Measurements from ENCODE around the gene SLC27A4. TPM values are rescaled to one million over a fixed set of nuclear protein-coding genes. Genes with fewer than 3 reads are reported as not detected.

Gene SLC27A4
- total and polyA plus RNA-seq, 2 of the 13 experiments (the other 11 are each of a cell fraction or from before 2014, with no cell fraction given): 10.6 to 18.8 TPM

GRCh38 chr9:128339761-128340690 is at the start of gene SLC27A4 (continued):
- TF ChIP-seq ZNF251 (CRISPR knock-in tag; IDR thresholded peaks at IDR 0.05) (0 out of 2 replicates have a peak, but pooled peaks have one; percentile 56), SALL1 (CRISPR knock-in tag; IDR thresholded peaks at IDR 0.05) (peak; percentile 62; the same call in 1 of the 2 replicates), ELF1 (CRISPR knock-in tag; IDR thresholded peaks at IDR 0.05) (peak; percentile 48), NR2C2 (CRISPR knock-in tag; IDR thresholded peaks at IDR 0.05; ENCODE audit: borderline replicate concordance) (peak; percentile 64; the same call in 1 of the 2 replicates), MXD3 (CRISPR knock-in tag; IDR thresholded peaks at IDR 0.05) (peak; percentile 54), ZNF414 (CRISPR knock-in tag; IDR thresholded peaks at IDR 0.05) (no peak), SNAPC4 (CRISPR knock-in tag; IDR thresholded peaks at IDR 0.05) (peak; percentile 49; the same call in 1 of the 2 replicates), FOSL2 (CRISPR knock-in tag; IDR thresholded peaks at IDR 0.05) (peak; percentile 45; the same call in 1 of the 2 replicates), RNF2 (conservative IDR thresholded peaks at IDR 0.05; ENCODE audit: low read depth) (no peak), TRIM24 (CRISPR knock-in tag; IDR thresholded peaks at IDR 0.05) (no peak), BATF2 (CRISPR knock-in tag; IDR thresholded peaks at IDR 0.05) (0 out of 2 replicates have a peak, but pooled peaks have one; percentile 2), ZFP41 (CRISPR knock-in tag; IDR thresholded peaks at IDR 0.05; ENCODE audit: borderline replicate concordance) (0 out of 2 replicates have a peak, but pooled peaks have one; percentile 35), ZSCAN29 (CRISPR knock-in tag; conservative IDR thresholded peaks at IDR 0.05) (no peak; the same call in 1 of the 2 replicates), ZNF768 (CRISPR knock-in tag; IDR thresholded peaks at IDR 0.05) (peak; percentile 38; the same call in 1 of the 2 replicates), ZNF280D (CRISPR knock-in tag; IDR thresholded peaks at IDR 0.05) (peak; percentile 50; the same call in 1 of the 2 replicates), KAT8 (CRISPR knock-in tag; IDR thresholded peaks at IDR 0.05) (peak; percentile 63; the same call in 1 of the 2 replicates), STAT5B (CRISPR knock-in tag; IDR thresholded peaks at IDR 0.05) (no peak)
